Measurements from ENCODE around the gene GGT7.
"Not testable (repeated sequence)": the region's sequence is repeated elsewhere in the genome, so short reads cannot be mapped to it uniquely, and the experiment has no call there.

GGT7 gene

GRCh38 chr20:34883087-34883688 lies 10.5 kb upstream of the GGT7 start:
- no peak for DNase-seq (ENCODE audit: low read depth, low spot score)

- DNase-seq (ENCODE audit: low read depth, low spot score), result no peak
Observed at GRCh38 chr20:34881689-34882088, 9.0 kb upstream of the GGT7 start.

GRCh38 chr20:34880971-34881370 lies 8.3 kb upstream of the GGT7 start:
- DNase-seq (ENCODE audit: low read depth, low spot score), result not testable (repeated sequence)

- no peak for DNase-seq (ENCODE audit: low read depth, low spot score)
Observed at GRCh38 chr20:34880215-34880850, 7.7 kb upstream of the GGT7 start.

- DNase-seq (ENCODE audit: low read depth, low spot score), result no peak
Observed at GRCh38 chr20:34876406-34877282, 4.0 kb upstream of the GGT7 start, which contains the start of gene ACSS2. Gene ACSS2 (plus strand): TSS chr20:34876612. CDS start chr20:34876646, 34 bp downstream.

- peak; percentile 97 for DNase-seq (ENCODE audit: low read depth, low spot score)
Observed at GRCh38 chr20:34875642-34876405, 3.2 kb upstream of the GGT7 start.

- peak; percentile 67 for DNase-seq (ENCODE audit: low read depth, low spot score)
Observed at GRCh38 chr20:34874094-34874654, 1.5 kb upstream of the GGT7 start.

GRCh38 chr20:34873583-34874093 lies 982 bp upstream of the GGT7 start:
- no peak for DNase-seq (ENCODE audit: low read depth, low spot score)

GRCh38 chr20:34871966-34872621 lies 562 bp downstream of the GGT7 start:
- no peak for DNase-seq (ENCODE audit: low read depth, low spot score)

GRCh38 chr20:34871320-34871926 lies 1.2 kb downstream of the GGT7 start:
- no peak for DNase-seq (ENCODE audit: low read depth, low spot score)

GRCh38 chr20:34864216-34864615 lies 8.4 kb downstream of the GGT7 start:
- DNase-seq (ENCODE audit: low read depth, low spot score), result no peak

GRCh38 chr20:34863421-34863965 lies 9.2 kb downstream of the GGT7 start:
- DNase-seq (ENCODE audit: low read depth, low spot score), result no peak

GRCh38 chr20:34862724-34863123 lies 9.9 kb downstream of the GGT7 start:
- DNase-seq (ENCODE audit: low read depth, low spot score), result no peak

GRCh38 chr20:34861386-34862084 lies 11.1 kb downstream of the GGT7 start:
- DNase-seq (ENCODE audit: low read depth, low spot score), result no peak

- no peak for DNase-seq (ENCODE audit: low read depth, low spot score)
Observed at GRCh38 chr20:34859826-34860545, 12.7 kb downstream of the GGT7 start.

GRCh38 chr20:34859367-34859766 lies 13.3 kb downstream of the GGT7 start:
- DNase-seq (ENCODE audit: low read depth, low spot score), result no peak

- no peak for DNase-seq (ENCODE audit: low read depth, low spot score)
Observed at GRCh38 chr20:34852298-34852697, 20.4 kb downstream of the GGT7 start.

- DNase-seq (ENCODE audit: low read depth, low spot score), result no peak
Observed at GRCh38 chr20:34850969-34851368, 21.7 kb downstream of the GGT7 start.

GRCh38 chr20:34849778-34850177 lies 22.9 kb downstream of the GGT7 start:
- DNase-seq (ENCODE audit: low read depth, low spot score), result no peak

Measured in brain pericyte (primary cell).